GM12878 (cell line): ENCODE results near the gene TYW1B. TPM values are rescaled to one million over a fixed set of nuclear protein-coding genes. Genes with fewer than 3 reads are reported as not detected.
A peak's percentile ranks its signal among the peaks of the same experiment; 100 is the strongest.
"Not testable (repeated sequence)": the region's sequence is repeated elsewhere in the genome, so short reads cannot be mapped to it uniquely, and the experiment has no call there.

Source experiments
- ATAC-seq: fragments of 200-7000 bp; cut with Tn5 transposase; 3 replicates; pipeline ENCODE4 v1.9.1; 2020; ENCODE audit warnings: mild to moderate bottlenecking, moderate library complexity
- BruUV-seq: library from RNA; stranded (reverse); fragments of 400-500 nt; replicated peaks from 2 replicates; lab custom pipeline; 2021; lab: Mats Ljungman, UMichigan
- CTCF ChIA-PET: fragments of 300-600 bp; sonication (Branson Sonifier 250); formaldehyde crosslinking; extraction: SDS; loops from one replicate; lab custom pipeline; 2021; ENCODE audit warnings: inconsistent platforms; lab: Yijun Ruan, JAX
- POLR2A ChIA-PET: fragments of 350-600 bp; formaldehyde crosslinking; extraction: SDS; loops from one replicate; lab custom pipeline; 2021; ENCODE audit warnings: inconsistent platforms; lab: Charles Lee
- RAD21 ChIA-PET: fragments of 300-600 bp; sonication (Branson Sonifier 250); formaldehyde crosslinking; loops from one replicate; lab custom pipeline; 2023; ENCODE audit warnings: antibody characterized with exemption; ENCODE audit not compliant: unreplicated experiment; lab: Charles Lee
- SMC1A ChIA-PET: fragments of 300-600 bp; sonication (Branson Sonifier 250); formaldehyde crosslinking; loops from one replicate; lab custom pipeline; 2023; ENCODE audit not compliant: unreplicated experiment, uncharacterized antibody; lab: Charles Lee
- DNase-seq: peaks from one replicate; pipeline ENCODE4 v3.0.0-alpha.2; 2011; ENCODE audit warnings: low read depth, low spot score
- FAIRE-seq: peaks from 3 replicates; lab custom pipeline; 2011; peaks lifted over from hg19 to GRCh38; lab: Jason Lieb, UNC
- H2AFZ ChIP-seq: 2 replicates; pipeline ENCODE4 v1.6.0; 2011; ENCODE audit warnings: low read depth, low read length, control low read depth; ENCODE audit not compliant: control insufficient read depth
- H3K27ac ChIP-seq: 2 replicates; pipeline ENCODE4 v1.5.1; 2011; ENCODE audit warnings: control low read depth; ENCODE audit not compliant: control insufficient read depth, insufficient read depth
- H3K27me3 ChIP-seq, 2 experiments: replicated peaks in 1 of 2; 2 replicates each; pipeline versions ENCODE4 v1.6.0 to v1.6.1; 2011; ENCODE audit warnings: low read length in 1 of 2; ENCODE audit not compliant: control insufficient read depth in 2 of 2, insufficient read depth in 2 of 2
- H3K36me3 ChIP-seq, 2 experiments: 2 replicates each; pipeline ENCODE4 v1.5.1; 2011; ENCODE audit warnings: low read length in 1 of 2; ENCODE audit not compliant: control insufficient read depth in 2 of 2, insufficient read depth in 2 of 2
- H3K4me1 ChIP-seq: 2 replicates; pipeline ENCODE4 v1.6.1; 2011; ENCODE audit warnings: mild to moderate bottlenecking, low read length, moderate library complexity, mixed read lengths; ENCODE audit not compliant: control insufficient read depth, insufficient read depth
- H3K4me2 ChIP-seq: 2 replicates; pipeline ENCODE4 v1.6.0; 2011; ENCODE audit warnings: control low read depth; ENCODE audit not compliant: control insufficient read depth, insufficient read depth
- H3K4me3 ChIP-seq: fragments of 200-600 bp; sonication (generic); 2 replicates; pipeline ENCODE4 v1.5.1; 2016
- H3K79me2 ChIP-seq: 2 replicates; pipeline ENCODE4 v1.6.0; 2011; ENCODE audit warnings: low read length; ENCODE audit not compliant: control insufficient read depth, insufficient read depth
- H3K9ac ChIP-seq: 2 replicates; pipeline ENCODE4 v1.8.0; 2011; ENCODE audit warnings: low read length, control low read depth, mixed read lengths; ENCODE audit not compliant: control insufficient read depth, insufficient read depth
- H3K9me3 ChIP-seq: replicated peaks from 3 replicates; pipeline ENCODE4 v1.5.1; 2011; ENCODE audit warnings: mild to moderate bottlenecking, low read length; ENCODE audit not compliant: control insufficient read depth, insufficient read depth
- H4K20me1 ChIP-seq: 2 replicates; pipeline ENCODE4 v1.6.0; 2011; ENCODE audit not compliant: control insufficient read depth, insufficient read depth
- CTCF ChIP-seq, 3 experiments: IDR thresholded peaks in 2 of 3; conservative IDR thresholded peaks in 1 of 3; 2 replicates each; pipeline ENCODE4 v1.5.1; 2011; ENCODE audit warnings: low read depth in 3 of 3, low read length in 3 of 3, mild to moderate bottlenecking in 3 of 3, control low read depth in 2 of 3, moderate library complexity in 2 of 3, inconsistent platforms in 1 of 3, mixed read lengths in 1 of 3; ENCODE audit not compliant: control insufficient read depth in 2 of 3, insufficient read depth in 1 of 3; ENCODE audit errors: extremely low read depth in 1 of 3
- WGBS: methylation state at CpG from one replicate; pipeline ENCODE4 v1.1.6; 2016; ENCODE audit warnings: low lambda C conversion rate; ENCODE audit not compliant: insufficient replicate concordance, insufficient coverage; ENCODE audit errors: missing lambda C conversion rate; 5-methylcytosine and 5-hydroxymethylcytosine counted together
- in situ Hi-C: fragments of 300-500 bp; cut with MboI; formaldehyde crosslinking; loops from 9 replicates; pipeline ENCODE4 v1.14.3; 2018; ENCODE audit warnings: mixed read lengths
- intact Hi-C: fragments of 100-400 bp; cut with micrococcal nuclease; formaldehyde crosslinking; loops from one replicate; pipeline ENCODE4 v1.14.2; 2022; ENCODE audit not compliant: unreplicated experiment
- polyA plus RNA-seq, 11 experiments: library from polyadenylated mRNA; depleted of rRNA in 4 of 11; unstranded in 6 of 11; stranded (reverse) in 5 of 11; fragments of >200 nt; fragmentation: Nextera tagmentation in 4 of 11; fragmentation: Illumina TruSeq in 1 of 11; extraction: Ambion mirVana in 4 of 11; extraction: Trizol in 1 of 11; gene quantifications; 1 replicate in 1 of 11; 2 replicates in 10 of 11; pipeline versions ENCODE4 v1.2.1 to v1.2.3, GENCODE V29; 2011 to 2016; ENCODE audit warnings: inconsistent platforms in 2 of 11, missing spikeins in 2 of 11, low read depth in 1 of 11
- total RNA-seq, 4 experiments: library from RNA; depleted of rRNA in 3 of 4; stranded (reverse); fragments of >200 nt in 3 of 4; fragmentation: Illumina TruSeq in 1 of 4; extraction: Trizol in 1 of 4; gene quantifications; 2 replicates each; pipeline versions ENCODE4 v1.2.1 to v1.2.3, GENCODE V29; 2013 to 2021

The TYW1B gene
- total and polyA plus RNA-seq, 10 of the 15 experiments (the other 5 are each of a cell fraction or from before 2014, with no cell fraction given) = 3.5 to 6.6 (median 5.3) TPM

- H4K20me1 ChIP-seq, H3K4me2 ChIP-seq, FAIRE-seq, intact Hi-C loops, H3K9ac ChIP-seq, H3K79me2 ChIP-seq, H3K36me3 ChIP-seq, H3K27me3 ChIP-seq, BruUV-seq, DNase-seq, in situ Hi-C loops, SMC1A ChIA-PET, H3K9me3 ChIP-seq, POLR2A ChIA-PET, RAD21 ChIA-PET, H3K4me1 ChIP-seq, H2AFZ ChIP-seq, H3K4me3 ChIP-seq, H3K27ac ChIP-seq: not testable (repeated sequence)
- peak; percentile 29; the same call in 1 of the 3 replicates for ATAC-seq
- WGBS = 74% methylated on average over 8 of the region's 8 CpGs
- CTCF ChIA-PET = interaction anchor here (2.3 kb wide), 1 partner anchor 151 kb away, joined by 7 read pairs; no protein-coding TSS in a partner anchor
- TF ChIP-seq CTCF (IDR thresholded peaks at IDR 0.05 in 2 of 3, conservative IDR thresholded peaks at IDR 0.05 in 1 of 3; ENCODE audit: control insufficient read depth in 2 of 3, extremely low read depth in 1 of 3, insufficient read depth in 1 of 3, low read depth in 3 of 3, low read length in 3 of 3) = peak in 1 of 3 experiments; percentile 32; a peak in 1 of 6 replicates
Measured at GRCh38 chr7:72635273-72635908, 192.6 kb downstream of the TYW1B start.

GRCh38 chr7:72632765-72633292 is 195.2 kb downstream of the TYW1B start:
- BruUV-seq, H3K4me3 ChIP-seq, H3K27me3 ChIP-seq, intact Hi-C loops, H3K79me2 ChIP-seq, H3K9me3 ChIP-seq, H3K4me1 ChIP-seq, in situ Hi-C loops, H3K9ac ChIP-seq, CTCF ChIA-PET, H3K36me3 ChIP-seq, H3K27ac ChIP-seq, RAD21 ChIA-PET, H4K20me1 ChIP-seq, POLR2A ChIA-PET, DNase-seq, H3K4me2 ChIP-seq, H2AFZ ChIP-seq, SMC1A ChIA-PET: not testable (repeated sequence)
- WGBS = 100% methylated on average over 1 of the region's 1 CpG
- ATAC-seq (peak; percentile 80), FAIRE-seq (peak; percentile 23)

- in situ Hi-C loops, FAIRE-seq: not testable (repeated sequence)
Measured at GRCh38 chr7:72628375-72628774, 199.6 kb downstream of the TYW1B start.

More at GRCh38 chr7:72628375-72628774, 199.6 kb downstream of the TYW1B start:
- H4K20me1 ChIP-seq, H3K9ac ChIP-seq, H3K27ac ChIP-seq, H3K4me3 ChIP-seq, H3K4me2 ChIP-seq, H3K27me3 ChIP-seq, CTCF ChIA-PET, H2AFZ ChIP-seq, ATAC-seq, H3K9me3 ChIP-seq, SMC1A ChIA-PET, DNase-seq, POLR2A ChIA-PET, BruUV-seq, H3K36me3 ChIP-seq, H3K79me2 ChIP-seq, H3K4me1 ChIP-seq, RAD21 ChIA-PET, intact Hi-C loops: not testable (repeated sequence)
- 96% methylated on average over 1 of the region's 3 CpGs for WGBS
